Suprapubic skin (tissue), 4 donors: ENCODE results near the gene CRYGD. TPM values are rescaled to one million over a fixed set of nuclear protein-coding genes. Genes with fewer than 3 reads are reported as not detected.
"Not testable (repeated sequence)": the region's sequence is repeated elsewhere in the genome, so short reads cannot be mapped to it uniquely, and the experiment has no call there.

ENCODE experiments used
- DNase-seq, 2 donors: peaks; one replicate each; pipeline ENCODE4 v3.0.0-alpha.2; 2019; ENCODE audit warnings: low spot score in 2 of 2
- H3K27ac ChIP-seq: fragments of 200-600 bp; sonication (generic); one replicate; pipeline ENCODE4 v1.5.1; 2019
- H3K27me3 ChIP-seq: fragments of 200-600 bp; sonication (generic); one replicate; pipeline ENCODE4 v1.5.1; 2019
- H3K36me3 ChIP-seq: fragments of 200-600 bp; sonication (generic); one replicate; pipeline ENCODE4 v1.5.1; 2019
- H3K4me1 ChIP-seq: fragments of 200-600 bp; sonication (generic); one replicate; pipeline ENCODE4 v1.5.1; 2019
- H3K4me3 ChIP-seq: fragments of 200-600 bp; sonication (generic); one replicate; pipeline ENCODE4 v1.5.1; 2019; ENCODE audit warnings: mild to moderate bottlenecking
- H3K9me3 ChIP-seq: fragments of 200-600 bp; sonication (generic); one replicate; pipeline ENCODE4 v1.5.1; 2019
- EP300 ChIP-seq: sonication (generic); formaldehyde crosslinking; IDR thresholded peaks from one replicate; pipeline ENCODE4 v1.6.1; 2017; ENCODE audit warnings: antibody characterized with exemption
- POLR2A ChIP-seq, 2 donors: fragments of 450-650 bp; IDR thresholded peaks; one replicate each; pipeline ENCODE4 v1.6.1; 2017; ENCODE audit warnings: antibody characterized with exemption in 2 of 2, mild to moderate bottlenecking in 2 of 2, moderate library complexity in 2 of 2
- POLR2AphosphoS5 ChIP-seq, 3 donors: sonication (generic); formaldehyde crosslinking; IDR thresholded peaks; one replicate each; pipeline ENCODE4 v1.6.1; 2017; ENCODE audit warnings: antibody characterized with exemption in 3 of 3
- WGBS: methylation state at CpG from one replicate; pipeline ENCODE4 v1.1.5; 2018; 5-methylcytosine and 5-hydroxymethylcytosine counted together
- total RNA-seq, 4 donors: library from RNA; depleted of rRNA; stranded (reverse); fragments of >200 nt; gene quantifications; one replicate each; pipeline ENCODE4 v1.1.0, GENCODE V29; 2016
- TF ChIP-seq, protein P1 (sequence below), 2 donors: fragments of 200-600 bp in 1 of 2; fragments of 450-650 bp in 1 of 2; sonication (generic) in 1 of 2; IDR thresholded peaks; one replicate each; pipeline ENCODE4 v1.5.1; 2016 to 2019; ENCODE audit warnings: antibody characterized with exemption in 2 of 2, mild to moderate bottlenecking in 1 of 2, moderate library complexity in 1 of 2

The CRYGD gene
- total RNA-seq, 4 donors from 2014 or later, result not detected

DNA sequence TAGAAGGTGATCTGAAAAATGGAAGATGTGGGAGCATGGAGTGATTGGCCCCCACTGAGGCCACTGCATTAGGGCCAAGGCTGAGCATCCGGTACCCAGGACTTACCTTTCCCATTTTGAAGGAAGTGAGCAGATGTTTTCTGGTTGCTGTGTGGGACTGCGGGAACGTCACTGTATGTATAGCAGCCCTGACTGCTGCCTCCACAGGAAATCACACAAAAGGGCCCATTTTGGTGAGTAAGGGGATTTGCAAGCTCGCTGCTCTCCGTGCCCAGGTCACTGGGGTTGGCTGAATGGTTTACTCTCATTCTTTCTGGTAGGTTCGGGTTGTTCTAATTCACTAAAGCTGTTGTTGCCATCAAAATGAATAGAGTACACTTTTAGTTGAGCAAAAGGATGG lies 21.7 kb upstream of the CRYGD start, which contains the start of gene CRYGB:
CRYGB (minus strand) TSS at position 153 of the 400 bp plus-strand sequence; CDS start at position 115, 38 bp downstream.
- 72% methylated on average over 6 of the region's 6 CpGs for WGBS
- Histone ChIP-seq H3K27me3 (no peaks in the 10 kb centered on the region), H3K4me1 (peaks cover 2% of the 10 kb centered on the region), H3K4me3 (no peak within 1 kb of the TSS), H3K36me3 (no peaks in the 10 kb centered on the region), H3K27ac (no peak within 1 kb of the TSS), H3K9me3 (no peaks in the 10 kb centered on the region)
- no peak for DNase-seq
- no peak for TF ChIP-seq POLR2AphosphoS5 (IDR thresholded peaks at IDR 0.05)
- TF ChIP-seq, protein P1, sequence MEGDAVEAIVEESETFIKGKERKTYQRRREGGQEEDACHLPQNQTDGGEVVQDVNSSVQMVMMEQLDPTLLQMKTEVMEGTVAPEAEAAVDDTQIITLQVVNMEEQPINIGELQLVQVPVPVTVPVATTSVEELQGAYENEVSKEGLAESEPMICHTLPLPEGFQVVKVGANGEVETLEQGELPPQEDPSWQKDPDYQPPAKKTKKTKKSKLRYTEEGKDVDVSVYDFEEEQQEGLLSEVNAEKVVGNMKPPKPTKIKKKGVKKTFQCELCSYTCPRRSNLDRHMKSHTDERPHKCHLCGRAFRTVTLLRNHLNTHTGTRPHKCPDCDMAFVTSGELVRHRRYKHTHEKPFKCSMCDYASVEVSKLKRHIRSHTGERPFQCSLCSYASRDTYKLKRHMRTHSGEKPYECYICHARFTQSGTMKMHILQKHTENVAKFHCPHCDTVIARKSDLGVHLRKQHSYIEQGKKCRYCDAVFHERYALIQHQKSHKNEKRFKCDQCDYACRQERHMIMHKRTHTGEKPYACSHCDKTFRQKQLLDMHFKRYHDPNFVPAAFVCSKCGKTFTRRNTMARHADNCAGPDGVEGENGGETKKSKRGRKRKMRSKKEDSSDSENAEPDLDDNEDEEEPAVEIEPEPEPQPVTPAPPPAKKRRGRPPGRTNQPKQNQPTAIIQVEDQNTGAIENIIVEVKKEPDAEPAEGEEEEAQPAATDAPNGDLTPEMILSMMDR (IDR thresholded peaks at IDR 0.05), result no peak
- no peak for TF ChIP-seq EP300
- no peak for TF ChIP-seq POLR2A (IDR thresholded peaks at IDR 0.05)

DNA sequence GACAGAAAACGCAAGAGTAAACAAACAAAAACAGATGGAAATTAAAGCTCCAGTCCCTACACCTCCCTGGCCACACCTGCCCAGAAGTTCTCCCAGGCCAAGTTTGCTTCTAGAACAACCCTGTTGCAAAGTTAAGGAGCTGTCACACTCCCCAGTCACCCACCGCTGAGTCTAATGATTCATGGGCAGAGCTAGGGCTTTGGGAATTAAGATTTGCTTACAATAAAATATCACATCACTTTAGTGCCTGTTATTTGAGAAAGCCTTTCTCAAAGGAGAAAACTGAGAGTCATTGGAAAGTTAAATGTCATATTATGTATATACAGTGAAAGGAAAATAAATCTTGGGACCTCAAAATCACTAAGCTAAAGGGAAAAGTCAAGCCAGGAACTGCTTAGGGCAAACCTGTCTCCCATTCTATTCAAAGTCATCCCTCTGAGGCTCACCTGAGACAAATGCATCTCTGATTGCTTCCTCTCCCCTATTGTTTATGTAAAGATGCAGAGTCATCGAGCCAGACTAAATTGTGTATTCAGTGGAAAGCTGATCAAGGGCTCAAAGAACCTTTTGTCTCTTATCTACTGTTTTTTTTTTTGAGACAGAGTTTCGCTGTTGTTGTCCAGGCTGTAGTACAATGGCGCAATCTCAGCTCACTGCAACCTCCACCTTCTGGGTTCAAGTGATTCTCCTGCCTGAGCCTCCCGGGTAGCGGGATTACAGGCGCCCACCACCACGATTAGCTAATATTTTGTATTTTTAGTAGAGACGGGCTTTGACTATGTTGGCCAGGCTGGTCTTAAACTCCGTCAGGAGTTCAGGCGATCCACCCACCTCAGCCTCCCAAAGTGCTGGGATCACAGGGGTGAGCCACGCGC lies 18.8 kb upstream of the CRYGD start:
- no peaks in the 10 kb centered on the region for H3K9me3 ChIP-seq
- no peaks in the 10 kb centered on the region for H3K27me3 ChIP-seq
- no peak for DNase-seq
- peaks cover 2% of the 10 kb centered on the region for H3K4me1 ChIP-seq
- no peak overlapping the region for H3K4me3 ChIP-seq
- H3K27ac ChIP-seq, result no peak overlapping the region
- 73% methylated on average over 14 of the region's 14 CpGs for WGBS
- TF ChIP-seq POLR2AphosphoS5 (IDR thresholded peaks at IDR 0.05), result no peak
- TF ChIP-seq, protein P1 (IDR thresholded peaks at IDR 0.05), result no peak
- no peaks in the 10 kb centered on the region for H3K36me3 ChIP-seq

DNA sequence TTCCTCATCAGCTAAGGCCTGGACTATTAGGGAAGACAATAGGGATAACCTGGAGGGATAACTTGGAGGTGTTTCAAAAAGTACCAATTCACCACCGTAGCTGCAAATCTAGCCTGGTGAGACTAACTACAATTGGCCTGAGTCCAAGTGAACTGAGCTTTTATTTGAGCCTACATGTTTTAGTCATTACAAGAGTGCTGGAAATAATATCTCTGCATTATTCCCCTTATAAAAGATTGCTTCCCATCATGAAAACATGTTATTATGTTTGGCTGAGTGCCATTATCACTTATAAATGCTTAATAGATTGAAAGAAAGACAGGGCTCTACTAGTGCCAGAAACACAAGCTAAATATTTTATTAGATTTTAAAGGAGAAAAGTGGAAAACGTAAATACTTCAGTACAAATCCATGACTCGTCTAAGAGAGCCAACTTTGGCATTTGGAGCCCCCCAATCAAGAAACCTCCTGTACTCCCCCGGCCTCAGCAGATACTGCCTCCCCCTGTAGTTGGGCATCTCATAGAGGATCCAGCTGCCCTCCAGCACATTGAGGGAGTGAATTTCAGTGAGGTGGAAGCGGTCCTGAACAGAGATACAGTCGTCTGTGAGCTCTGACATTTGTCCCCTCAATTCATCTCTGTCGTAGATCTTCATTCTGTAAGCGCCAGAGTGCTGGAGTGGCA lies 18.1 kb upstream of the CRYGD start:
- peaks cover 2% of the 10 kb centered on the region for H3K4me1 ChIP-seq
- TF ChIP-seq EP300 (no peak), POLR2A (IDR thresholded peaks at IDR 0.05) (no peak), POLR2AphosphoS5 (IDR thresholded peaks at IDR 0.05) (no peak)
- TF ChIP-seq, protein P1 (IDR thresholded peaks at IDR 0.05), result no peak
- no peak overlapping the region for H3K27ac ChIP-seq
- H3K27me3 ChIP-seq, result no peaks in the 10 kb centered on the region
- H3K4me3 ChIP-seq, result no peak overlapping the region
- no peak for DNase-seq
- no peaks in the 10 kb centered on the region for H3K36me3 ChIP-seq
- H3K9me3 ChIP-seq, result no peaks in the 10 kb centered on the region
- WGBS, result 32% methylated on average over 8 of the region's 8 CpGs

DNA sequence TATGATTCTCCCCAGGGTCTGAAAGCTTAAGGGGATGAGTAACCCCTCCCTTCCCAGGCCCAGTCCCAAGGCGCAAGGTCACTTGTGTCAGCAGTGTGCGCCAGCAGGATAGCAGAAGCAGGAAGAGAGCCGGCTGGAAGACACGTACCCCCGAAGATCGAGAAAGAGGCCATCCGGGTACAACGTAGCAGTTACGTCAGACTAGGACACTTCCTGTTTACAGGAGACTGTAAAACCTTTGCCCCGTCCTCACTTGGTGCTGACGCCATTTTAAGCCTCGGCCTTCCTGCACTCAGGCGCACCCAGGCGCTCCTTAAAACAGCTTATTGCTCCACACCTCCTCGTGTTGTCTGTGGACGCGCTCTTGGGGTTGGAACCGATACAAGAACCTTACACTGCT lies 15.1 kb upstream of the CRYGD start:
- TF ChIP-seq POLR2AphosphoS5 (IDR thresholded peaks at IDR 0.05), result no peak
- no peak for TF ChIP-seq POLR2A (IDR thresholded peaks at IDR 0.05)
- no peak for TF ChIP-seq EP300
- TF ChIP-seq, protein P1 (IDR thresholded peaks at IDR 0.05), result no peak
- peaks cover 2% of the 10 kb centered on the region for H3K4me1 ChIP-seq
- H3K27ac ChIP-seq, result no peak overlapping the region
- H3K4me3 ChIP-seq, result no peak overlapping the region
- H3K9me3 ChIP-seq, result no peaks in the 10 kb centered on the region
- H3K36me3 ChIP-seq, result no peaks in the 10 kb centered on the region
- 86% methylated on average over 18 of the region's 18 CpGs for WGBS
- H3K27me3 ChIP-seq, result no peaks in the 10 kb centered on the region
- DNase-seq, result no peak

DNA sequence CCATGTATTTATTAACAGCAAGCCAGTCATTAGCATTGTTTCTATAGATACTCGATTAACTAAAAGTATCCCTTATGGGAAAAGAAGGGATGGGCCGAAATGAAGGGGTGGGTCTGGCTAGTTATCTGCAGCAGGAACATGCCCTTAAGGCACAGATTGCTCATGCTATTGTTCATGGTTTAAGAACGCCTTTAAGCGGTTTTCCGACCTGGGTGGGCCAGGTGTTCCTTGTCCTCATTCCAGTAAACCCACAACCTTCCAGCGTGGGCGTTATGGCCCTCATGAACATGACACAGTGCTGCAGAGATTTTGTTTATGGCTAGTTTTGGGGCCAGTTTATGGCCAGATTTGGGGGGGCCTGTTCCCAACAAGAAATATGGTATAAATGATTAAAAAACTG lies 14.0 kb upstream of the CRYGD start:
- 89% methylated on average over 6 of the region's 7 CpGs for whole genome bisulfite sequencing

More for the DNA sequence above, 14.0 kb upstream of the CRYGD start:
- H3K27ac ChIP-seq, H3K4me3 ChIP-seq, H3K27me3 ChIP-seq, H3K36me3 ChIP-seq, DNase-seq, H3K9me3 ChIP-seq, H3K4me1 ChIP-seq: not testable (repeated sequence)
